ENCODE results near the gene DDIT4L.
"Not testable (repeated sequence)": the region's sequence is repeated elsewhere in the genome, so short reads cannot be mapped to it uniquely, and the experiment has no call there.

The DDIT4L gene

DNA sequence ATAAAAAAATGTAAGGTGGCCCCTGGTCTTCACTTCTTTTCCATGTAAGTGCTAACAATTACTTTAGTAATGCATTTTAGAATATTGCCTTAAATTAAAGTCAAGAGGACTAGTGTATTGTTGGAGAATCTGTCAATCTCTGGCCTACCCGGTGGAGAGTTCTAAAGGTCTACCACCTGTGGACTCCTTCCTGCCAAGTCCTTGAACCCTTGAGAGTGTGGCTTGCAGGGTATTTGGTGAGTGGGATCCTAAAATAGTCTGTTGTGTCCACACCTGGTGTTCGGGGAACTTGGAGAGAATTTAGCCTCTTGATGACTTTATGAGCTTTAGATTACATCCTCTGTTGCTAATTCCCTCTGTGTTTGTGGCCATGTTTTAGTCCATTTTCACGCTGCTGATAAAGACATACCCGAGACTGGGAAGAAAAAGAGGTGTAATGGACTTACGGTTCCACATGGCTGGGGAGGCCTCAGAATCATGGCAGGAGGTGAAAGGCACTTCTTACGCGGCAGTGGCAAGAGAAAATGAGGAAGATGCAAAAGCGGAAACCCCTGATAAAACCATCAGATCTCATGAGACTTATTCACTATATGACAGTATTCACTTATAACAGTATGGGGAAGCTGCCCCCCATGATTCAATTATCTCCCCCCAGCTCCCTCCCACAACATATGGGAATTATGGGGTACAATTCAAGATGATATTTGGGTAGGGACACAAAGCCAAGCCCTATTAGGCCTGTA is 23.8 kb downstream of the DDIT4L start:
- DNase-seq (ENCODE audit: low read depth in 2 of 2, low spot score in 1 of 2) = no peak

DNA sequence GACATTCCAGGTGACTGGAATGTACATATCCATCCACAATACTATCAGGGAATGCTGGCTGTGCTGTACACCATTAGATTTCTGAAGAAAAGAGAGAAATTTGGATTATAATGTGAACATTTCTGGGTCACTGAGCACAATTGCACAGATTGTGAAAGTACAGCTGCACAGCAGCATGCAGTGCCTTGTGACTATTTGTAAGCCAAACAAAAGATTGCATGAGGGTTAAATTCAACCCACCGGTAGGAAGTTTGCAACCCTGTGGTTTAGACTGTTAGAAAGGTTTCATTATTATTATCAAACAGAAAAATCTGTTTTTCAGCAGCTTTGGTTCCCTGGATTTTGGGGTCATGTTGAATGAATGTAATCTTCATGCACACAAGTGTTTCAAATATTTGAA is 24.5 kb downstream of the DDIT4L start:
- no peak for DNase-seq (ENCODE audit: low read depth in 2 of 2, low spot score in 1 of 2)

DNA sequence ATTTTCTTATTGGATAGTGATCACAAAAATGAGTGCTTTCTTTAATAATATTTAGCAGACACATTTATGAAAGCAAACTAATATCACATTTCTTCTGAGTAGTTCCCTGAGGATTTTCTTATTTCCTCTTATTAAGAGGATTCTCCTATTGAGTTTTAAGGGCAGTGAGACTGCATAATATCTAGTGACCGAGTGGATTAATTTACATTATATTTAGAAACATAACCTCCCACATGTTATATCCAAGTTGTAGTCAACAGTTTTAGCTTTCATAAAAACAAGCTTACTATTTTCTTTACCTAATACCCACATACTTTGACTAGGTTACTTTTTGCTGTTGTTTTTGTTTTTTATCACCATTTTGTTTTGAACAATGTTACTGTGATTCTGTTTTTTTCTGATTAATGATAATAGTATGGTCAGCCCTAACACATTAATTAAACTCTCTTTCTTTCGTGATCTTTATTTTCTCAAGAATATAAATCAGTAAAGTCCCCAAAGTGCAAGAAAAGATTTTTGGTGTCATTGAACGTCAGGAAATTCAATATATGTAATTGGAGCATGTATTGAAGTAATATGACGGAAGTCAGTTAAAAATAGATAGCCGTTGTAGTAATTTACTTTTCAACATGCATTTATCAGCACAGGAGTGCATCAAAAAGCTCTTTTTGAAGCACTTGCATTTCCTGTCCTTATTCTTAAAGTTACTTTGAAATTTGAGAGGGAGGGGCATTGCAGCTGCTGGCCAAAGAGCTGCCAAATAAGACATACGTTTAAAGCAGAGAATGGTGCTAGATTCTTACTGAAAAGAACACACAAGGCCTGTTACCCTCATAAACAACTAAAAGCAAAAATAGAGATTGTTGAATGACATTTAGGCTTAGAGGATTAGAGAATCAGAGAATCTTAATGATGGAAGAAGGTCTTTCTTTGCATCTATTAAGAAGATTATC is 25.2 kb downstream of the DDIT4L start:
- no peak for DNase-seq (ENCODE audit: low read depth in 2 of 2, low spot score in 1 of 2)

DNA sequence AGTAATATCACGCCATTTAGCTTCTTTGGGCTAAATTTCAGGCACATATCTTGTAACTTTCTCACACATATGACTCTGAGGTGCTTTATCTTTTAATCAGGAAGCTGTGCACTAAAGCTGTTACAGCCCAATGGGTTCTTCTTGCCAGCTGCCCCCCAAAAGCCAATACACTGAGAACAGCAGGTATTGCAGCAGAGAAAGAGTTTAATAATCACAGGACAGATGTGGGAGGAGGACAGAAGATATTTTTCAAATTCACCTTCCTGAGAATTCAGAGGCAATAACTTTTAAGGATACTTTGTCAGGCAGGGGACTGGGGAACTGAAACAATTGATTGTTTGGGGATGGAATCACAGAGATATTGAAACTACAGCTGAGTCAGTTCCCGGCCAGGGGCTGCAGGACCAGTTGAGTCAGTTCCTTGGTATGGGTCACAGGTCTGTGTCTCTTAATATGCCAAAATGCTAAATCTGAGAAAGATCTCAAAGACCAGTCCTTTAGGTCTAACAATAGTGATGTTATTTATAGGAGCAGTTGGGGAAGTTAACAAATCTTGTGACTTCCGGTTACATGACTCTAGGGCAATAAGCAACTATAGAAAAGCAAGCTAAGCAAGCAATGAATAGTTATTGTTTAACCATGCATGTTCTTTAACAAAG is 28.1 kb downstream of the DDIT4L start:
- DNase-seq (ENCODE audit: low read depth in 2 of 2, low spot score in 1 of 2) = no peak

GRCh38 chr4:100149190-100149589 is 41.1 kb downstream of the DDIT4L start:
- no peak for DNase-seq (ENCODE audit: low read depth in 2 of 2, low spot score in 1 of 2)

DNA sequence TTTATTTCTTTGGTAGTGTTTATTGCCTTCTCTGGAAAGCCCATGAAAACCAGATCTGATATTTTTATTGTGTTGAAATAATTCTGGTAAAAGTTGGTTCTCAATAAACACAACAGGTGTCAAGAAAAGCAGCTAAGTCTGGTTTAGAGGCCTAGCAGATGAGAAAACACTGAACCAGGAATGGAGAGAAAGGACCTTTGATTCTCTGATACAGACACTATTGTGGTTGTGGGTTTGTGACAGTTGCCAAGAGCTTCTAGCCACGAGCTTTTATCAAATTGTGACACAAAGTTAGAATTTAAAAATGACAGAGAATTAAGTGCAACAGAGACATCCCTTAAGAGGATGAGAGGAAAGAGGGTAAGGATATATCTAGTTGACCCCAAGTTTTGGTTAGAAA is 42.6 kb downstream of the DDIT4L start:
- DNase-seq (ENCODE audit: low read depth in 2 of 2, low spot score in 1 of 2) = no peak

- DNase-seq (ENCODE audit: low read depth in 2 of 2, low spot score in 1 of 2) = no peak
Measured at GRCh38 chr4:100147198-100147597, 43.1 kb downstream of the DDIT4L start.

GRCh38 chr4:100146756-100147155 is 43.5 kb downstream of the DDIT4L start:
- no peak for DNase-seq (ENCODE audit: low read depth in 2 of 2, low spot score in 1 of 2)

DNA sequence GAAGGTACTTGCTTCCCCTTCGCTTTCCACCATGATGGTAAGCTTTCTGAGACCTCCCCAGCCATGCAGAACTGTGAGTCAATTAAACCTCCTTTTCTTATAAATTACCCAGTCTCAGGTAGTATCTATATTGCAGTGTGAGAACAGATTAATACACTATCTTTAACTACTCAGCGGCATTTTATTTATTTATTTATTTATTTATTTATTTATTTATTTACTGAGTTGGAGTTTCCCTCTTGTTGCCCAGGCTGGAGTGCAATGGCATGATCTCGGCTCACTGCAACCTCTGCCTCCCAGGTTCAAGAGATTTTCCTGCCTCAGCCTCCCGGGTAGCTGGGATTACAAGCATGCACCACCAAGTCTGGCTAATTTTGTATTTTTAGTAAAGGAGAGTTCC is 52.9 kb downstream of the DDIT4L start:
- not testable (repeated sequence) for DNase-seq (ENCODE audit: low read depth in 2 of 2, low spot score in 1 of 2)
